ENCODE data around the gene PDE12.
"Not testable (repeated sequence)": the region's sequence is repeated elsewhere in the genome, so short reads cannot be mapped to it uniquely, and the experiment has no call there.

PDE12 gene

DNA sequence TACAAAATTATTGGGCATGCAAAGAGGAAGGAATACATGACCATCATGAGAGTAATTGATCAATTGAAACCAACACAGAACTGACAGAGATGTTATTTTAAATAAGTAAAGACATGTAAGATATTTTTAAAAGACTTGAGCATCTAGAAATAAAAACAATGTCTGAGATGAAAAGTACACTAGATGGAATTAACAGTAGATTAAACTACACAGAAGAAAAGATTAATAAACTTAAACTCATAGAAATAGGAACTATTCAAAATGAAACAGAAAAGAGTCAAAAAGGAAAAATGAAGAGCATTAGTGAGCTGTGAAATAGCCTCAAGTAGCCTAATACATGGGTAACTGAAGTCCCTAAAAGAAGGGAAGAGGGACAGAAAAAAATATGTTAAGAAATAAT lies 49.6 kb downstream of the PDE12 start:
- H3K27me3 ChIP-seq (ENCODE audit: control insufficient read depth, insufficient read depth, low read length, poor library complexity, severe bottlenecking) = no peaks in the 10 kb centered on the region
- no peaks in the 10 kb centered on the region for H3K4me1 ChIP-seq (ENCODE audit: control insufficient read depth, insufficient read depth, low read length)
- H3K4me3 ChIP-seq (ENCODE audit: insufficient read depth, low read depth, low read length) = no peak overlapping the region

DNA sequence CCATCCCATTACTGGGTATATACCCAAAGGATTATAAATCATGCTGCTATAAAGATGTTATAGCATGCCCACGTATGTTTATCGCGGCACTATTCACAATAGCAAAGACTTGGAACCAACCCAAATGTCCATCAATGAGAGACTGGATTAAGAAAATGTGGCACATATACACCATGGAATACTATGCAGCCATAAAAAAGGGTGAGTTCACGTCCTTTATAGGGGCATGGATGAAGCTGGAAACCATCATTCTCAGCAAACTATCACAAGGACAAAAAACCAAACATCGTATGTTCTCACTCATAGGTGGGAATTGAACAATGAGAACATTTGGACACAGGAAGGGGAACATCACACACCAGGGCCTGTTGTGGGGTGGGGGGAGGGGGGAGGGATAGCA lies 55.8 kb downstream of the PDE12 start:
- H3K36me3 ChIP-seq (ENCODE audit: control insufficient read depth, insufficient read depth, low read length); H3K27ac ChIP-seq (ENCODE audit: insufficient read depth, low read depth, low read length, poor library complexity, severe bottlenecking); H3K4me1 ChIP-seq (ENCODE audit: control insufficient read depth, insufficient read depth, low read length); H3K9me3 ChIP-seq (ENCODE audit: control insufficient read depth, low read length); H3K27me3 ChIP-seq (ENCODE audit: control insufficient read depth, insufficient read depth, low read length, poor library complexity, severe bottlenecking); H3K4me3 ChIP-seq (ENCODE audit: insufficient read depth, low read depth, low read length): not testable (repeated sequence)
- 94 to 98% methylated on average over 3 of the region's 5 CpGs for WGBS, 2 experiments

More for the DNA sequence above, 49.6 kb downstream of the PDE12 start:
- Histone ChIP-seq H3K9me3 (ENCODE audit: control insufficient read depth, low read length) (no peaks in the 10 kb centered on the region), H3K27ac (ENCODE audit: insufficient read depth, low read depth, low read length, poor library complexity, severe bottlenecking) (no peak overlapping the region), H3K36me3 (ENCODE audit: control insufficient read depth, insufficient read depth, low read length) (no peaks in the 10 kb centered on the region)

DNA sequence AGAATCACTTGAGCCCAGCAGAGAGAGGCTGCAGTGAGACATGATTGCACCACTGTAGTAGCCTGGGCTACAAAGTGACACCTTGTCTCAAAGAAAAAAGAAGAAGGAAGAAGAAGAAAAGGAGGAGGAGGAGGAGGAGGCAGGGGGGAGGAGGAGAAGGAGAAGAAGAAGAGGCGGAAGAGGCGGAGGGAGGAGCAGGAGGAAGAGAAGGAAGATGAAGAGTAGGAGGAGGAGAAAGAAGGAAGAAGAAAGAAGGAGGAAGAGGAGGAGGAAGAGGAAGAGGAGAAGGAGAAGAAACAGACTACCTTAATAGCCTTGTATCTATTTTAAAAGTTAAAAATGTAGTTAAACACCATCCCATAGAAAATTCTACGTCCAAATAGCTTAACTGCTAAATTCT lies 60.2 kb downstream of the PDE12 start:
- H3K4me3 ChIP-seq (ENCODE audit: insufficient read depth, low read depth, low read length) = no peak overlapping the region
- 57 to 61% methylated on average over 3 of the region's 3 CpGs for WGBS, 2 experiments
- no peaks in the 10 kb centered on the region for H3K4me1 ChIP-seq (ENCODE audit: control insufficient read depth, insufficient read depth, low read length)
- H3K9me3 ChIP-seq (ENCODE audit: control insufficient read depth, low read length) = no peaks in the 10 kb centered on the region
- H3K36me3 ChIP-seq (ENCODE audit: control insufficient read depth, insufficient read depth, low read length) = no peaks in the 10 kb centered on the region
- H3K27ac ChIP-seq (ENCODE audit: insufficient read depth, low read depth, low read length, poor library complexity, severe bottlenecking) = no peak overlapping the region
- H3K27me3 ChIP-seq (ENCODE audit: control insufficient read depth, insufficient read depth, low read length, poor library complexity, severe bottlenecking) = no peaks in the 10 kb centered on the region

All from ectodermal cell (in vitro differentiated cells).